GM19328 (cell line): Measurements from ENCODE around the gene CXCL17.
"Not testable (repeated sequence)": the region's sequence is repeated elsewhere in the genome, so short reads cannot be mapped to it uniquely, and the experiment has no call there.

Experiments
- ATAC-seq: cut with Tn5 transposase; IDR thresholded peaks from one replicate; pipeline ENCODE4 v1.9.1; 2021; ENCODE audit warnings: mild to moderate bottlenecking, moderate library complexity; ENCODE audit not compliant: unreplicated experiment

The CXCL17 gene

DNA sequence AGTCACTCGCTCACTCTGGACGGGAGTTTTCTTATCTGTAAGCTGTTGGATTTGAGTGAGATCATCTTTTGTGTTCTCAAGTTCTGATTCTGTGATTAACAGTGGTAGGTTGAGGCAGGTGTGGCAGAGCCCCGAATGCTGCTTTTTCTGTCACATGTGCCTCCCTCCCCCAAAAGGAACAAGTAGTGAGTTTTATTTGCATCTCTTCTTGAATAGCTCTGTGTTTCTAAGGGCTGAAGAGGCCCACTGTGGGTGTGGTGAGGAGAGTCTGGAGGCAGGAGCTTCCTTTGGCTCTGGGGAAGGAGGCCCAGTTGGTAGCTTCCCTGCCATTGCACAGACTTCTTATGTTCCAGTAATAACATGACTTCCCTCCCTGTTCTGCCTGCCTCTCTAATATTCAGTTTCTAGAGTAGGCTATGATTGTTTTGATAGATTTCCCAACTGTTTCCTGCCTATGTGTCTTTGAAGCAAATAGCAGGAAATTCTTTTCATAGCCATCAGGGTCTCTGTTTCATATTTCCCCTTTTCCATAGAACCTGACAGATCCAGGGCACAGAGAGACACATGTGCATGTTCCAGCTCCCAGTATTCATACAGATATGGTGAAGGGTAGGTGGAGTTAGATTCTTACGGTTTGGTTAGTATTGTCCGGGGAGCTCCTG lies 23.9 kb upstream of the CXCL17 start:
- no peak for ATAC-seq

DNA sequence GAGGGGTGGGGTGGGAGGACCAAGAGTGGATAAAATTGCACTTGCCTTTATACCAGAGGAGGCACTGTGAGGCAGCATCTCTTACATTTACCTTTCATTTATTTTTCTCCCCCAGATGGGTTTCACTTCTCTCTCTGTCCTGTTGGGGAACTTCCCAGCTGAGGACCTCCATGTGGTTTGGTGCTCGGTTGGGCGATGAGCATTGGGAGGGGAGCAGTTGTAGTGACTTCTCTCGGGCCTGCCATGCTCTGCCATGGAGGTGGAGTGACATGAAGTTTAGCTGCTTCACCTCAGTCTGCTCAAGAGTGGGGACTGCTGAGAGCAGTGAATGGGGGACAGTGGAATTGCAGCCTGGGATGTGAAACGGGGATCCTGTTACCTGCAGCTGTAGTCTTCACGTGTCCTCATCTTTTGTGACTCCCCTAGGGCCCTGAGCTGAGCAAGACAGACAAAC lies 23.1 kb upstream of the CXCL17 start:
- ATAC-seq: peak; percentile 60

DNA sequence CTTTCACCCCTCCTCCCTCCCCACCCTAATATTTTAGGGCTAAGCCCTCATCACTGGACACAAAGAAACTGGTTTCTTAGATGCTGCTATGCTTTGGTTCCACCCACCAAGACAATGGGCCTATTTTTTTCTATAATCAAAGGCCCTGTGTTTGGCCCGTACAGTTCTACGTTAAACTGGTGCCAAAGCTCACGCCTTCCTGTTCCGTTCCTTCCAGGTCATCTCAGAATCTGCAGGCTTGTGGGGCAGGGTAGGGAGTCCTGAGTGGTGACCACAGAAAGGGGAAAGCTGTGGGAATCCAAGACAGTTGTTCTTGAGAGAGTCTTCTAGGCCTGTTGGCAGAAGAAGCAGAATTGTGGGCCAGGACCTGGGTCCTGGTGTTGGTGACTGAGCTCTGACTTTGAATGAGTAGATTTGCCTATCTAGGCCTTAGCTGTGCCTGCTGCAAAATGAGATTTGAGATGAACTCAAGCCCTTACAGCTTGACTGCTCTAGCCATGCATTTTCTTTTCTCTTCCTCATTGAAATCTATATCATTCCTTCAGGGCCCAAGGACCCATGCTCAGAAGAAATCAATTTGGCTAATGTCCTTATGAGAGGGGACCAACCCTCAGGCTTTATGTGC lies 19.1 kb upstream of the CXCL17 start:
- no peak for ATAC-seq

DNA sequence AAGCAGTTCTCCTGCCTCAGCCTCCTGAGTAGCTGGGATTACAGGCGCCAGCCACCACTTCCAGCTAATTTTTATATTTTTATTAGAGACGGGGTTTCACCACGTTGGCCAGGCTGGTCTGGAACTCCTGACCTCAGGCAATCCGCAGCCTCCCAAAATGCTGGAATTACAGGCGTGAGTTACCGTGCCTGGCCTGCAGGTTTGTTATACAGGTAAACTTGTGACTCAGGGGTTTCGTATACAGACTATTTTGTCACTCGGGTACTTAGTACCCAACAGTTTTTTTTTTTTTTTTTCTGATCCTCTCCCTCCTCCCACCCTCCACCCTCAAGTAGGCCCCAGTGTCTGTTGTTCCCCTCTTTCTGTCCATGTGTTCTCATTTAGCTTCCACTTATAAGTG lies 18.5 kb upstream of the CXCL17 start:
- ATAC-seq: not testable (repeated sequence)

DNA sequence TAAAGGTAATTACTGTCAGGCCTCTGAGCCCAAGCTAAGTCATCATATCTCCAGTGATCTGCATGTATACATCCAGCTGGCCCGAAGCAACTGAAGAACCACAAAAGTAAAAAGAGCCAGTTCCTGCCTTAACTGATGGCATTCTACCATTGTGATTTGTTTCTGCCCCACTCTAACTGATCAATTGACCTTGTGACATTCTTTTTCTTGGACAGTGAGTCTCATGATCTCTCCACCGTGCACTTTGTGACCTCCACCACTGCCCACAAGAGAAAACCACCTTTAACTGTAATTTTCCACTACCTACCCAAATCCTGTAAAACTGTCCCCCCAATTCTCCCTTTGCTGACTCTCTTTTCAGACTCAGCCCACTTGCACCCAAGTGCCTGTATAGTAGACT lies 17.2 kb upstream of the CXCL17 start:
- no peak for ATAC-seq

DNA sequence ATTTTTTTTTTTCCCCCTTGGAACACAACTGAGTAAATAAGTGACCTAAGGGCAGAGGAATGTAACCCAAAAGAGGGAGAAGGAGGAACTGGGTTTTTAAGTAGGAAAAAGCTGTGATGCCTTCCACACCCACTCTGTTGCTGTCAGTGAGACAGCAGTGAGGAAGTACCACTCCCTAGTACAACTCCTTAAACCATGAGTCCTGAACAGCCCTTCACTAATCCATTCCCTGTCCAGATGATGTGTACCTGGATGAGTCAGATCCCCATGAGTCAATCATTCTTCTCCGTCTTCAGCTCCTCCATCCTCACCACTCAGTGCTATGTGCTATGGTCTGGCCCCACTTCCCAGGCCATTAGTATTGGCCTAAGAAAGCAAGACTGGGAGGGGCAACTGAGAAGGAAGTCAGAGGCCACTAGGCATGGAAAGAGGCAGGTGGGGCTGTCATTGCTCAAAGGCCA lies 12.9 kb upstream of the CXCL17 start:
- ATAC-seq: no peak

DNA sequence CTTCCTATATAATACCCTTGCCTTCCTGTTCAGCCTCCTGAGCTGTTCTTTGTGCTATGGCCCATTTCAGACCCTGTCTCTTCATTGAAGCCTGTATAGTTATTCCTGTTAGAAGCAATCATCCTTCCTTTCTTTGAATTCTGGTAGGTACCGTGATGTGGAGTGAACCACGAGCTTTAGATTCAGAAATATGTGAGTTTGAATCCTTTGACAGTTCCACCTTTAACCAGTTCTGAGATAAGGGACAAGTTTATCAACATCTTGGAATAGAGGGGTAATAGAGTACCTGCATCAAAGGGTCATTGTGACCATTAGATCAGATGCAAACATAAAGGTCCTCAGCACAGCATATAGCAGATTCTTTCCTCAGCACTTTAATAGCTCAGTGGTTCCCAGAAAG lies 12.3 kb upstream of the CXCL17 start:
- no peak for ATAC-seq

DNA sequence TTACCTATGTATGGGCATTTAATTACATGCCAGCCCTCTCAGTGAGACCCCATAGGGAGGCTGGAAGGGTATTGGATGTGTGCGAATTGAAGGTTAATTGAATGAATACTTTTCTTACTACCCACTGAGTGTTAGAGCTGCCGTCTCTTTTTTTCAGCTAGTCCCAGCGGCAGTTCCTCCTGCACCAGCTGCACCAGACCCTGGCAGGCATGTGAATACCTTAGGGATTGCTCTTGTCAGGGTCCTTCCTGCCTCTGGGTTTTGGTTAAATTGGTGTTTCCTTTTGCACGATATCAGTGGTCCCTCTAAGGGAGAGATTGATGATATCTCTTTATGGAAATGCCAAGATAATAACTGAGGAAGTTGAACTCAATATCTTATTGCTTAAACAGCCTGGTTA lies 9.8 kb upstream of the CXCL17 start:
- no peak for ATAC-seq

DNA sequence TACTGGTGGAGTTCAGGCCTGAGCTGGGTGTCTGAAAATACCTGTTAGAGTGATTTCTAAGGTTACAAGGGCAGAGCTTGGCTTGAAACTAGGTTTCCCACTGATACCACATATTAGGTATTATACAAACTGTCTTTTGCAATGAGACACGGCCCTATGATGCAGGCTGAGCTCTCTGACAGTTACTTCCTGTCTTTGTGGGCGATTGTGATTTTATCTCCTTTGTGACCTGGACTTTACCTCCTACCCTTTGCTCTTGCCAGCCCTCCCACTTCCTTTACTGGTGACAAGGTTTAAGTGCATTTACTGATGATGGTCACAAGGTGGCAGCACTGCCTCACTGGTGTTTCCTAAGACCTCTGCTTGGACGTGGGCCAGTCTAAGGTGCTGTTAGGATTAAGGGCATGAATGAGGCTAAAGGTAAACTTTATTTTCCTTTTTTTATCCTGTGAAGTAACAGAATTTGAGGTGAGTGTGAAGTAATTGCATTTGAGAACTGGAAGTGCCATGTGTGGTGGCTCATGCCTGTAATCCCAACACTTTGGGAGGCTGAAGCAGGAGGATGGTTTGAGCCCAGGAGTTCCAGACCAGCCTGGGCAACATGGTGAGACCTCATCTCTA lies 7.7 kb upstream of the CXCL17 start:
- no peak for ATAC-seq

DNA sequence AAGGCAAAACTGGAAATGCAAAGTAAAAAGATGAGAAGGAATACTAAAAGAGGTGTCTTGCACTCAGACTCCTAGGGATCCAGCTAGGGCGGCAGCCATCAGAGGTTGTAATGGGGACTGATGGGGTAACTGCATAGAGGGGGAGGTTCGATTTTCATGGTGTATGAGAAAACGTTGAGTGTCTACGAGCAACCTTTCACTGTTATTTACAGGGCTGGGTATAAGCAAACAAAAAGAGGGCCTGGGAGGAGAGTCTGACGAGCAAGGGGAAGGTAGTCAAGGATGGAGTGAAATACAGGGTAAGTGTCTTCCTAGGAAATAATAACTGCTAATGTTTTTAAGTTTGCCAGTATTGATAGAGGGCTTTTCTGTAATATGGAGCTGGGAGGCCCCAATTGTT lies 5.6 kb upstream of the CXCL17 start:
- ATAC-seq: not testable (repeated sequence)

DNA sequence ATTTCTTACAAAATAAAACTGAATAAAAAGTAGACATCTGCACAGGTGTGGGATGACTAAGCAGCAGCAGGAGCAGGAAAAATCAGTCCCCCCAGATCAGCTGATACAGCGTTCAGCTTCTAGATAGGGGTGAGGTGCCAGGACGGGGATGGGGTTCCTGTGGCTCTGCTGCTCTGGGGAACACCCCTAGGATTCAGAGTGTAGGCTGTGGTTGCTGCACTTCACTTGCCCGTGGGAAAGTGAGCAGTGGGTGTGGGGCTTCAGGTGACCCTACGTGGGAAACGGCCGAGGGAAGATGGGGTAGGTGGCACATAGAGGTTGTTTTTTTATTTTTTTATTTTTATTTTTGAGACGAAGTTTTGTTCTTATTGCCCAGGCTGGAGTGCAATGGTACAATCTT lies 3.2 kb upstream of the CXCL17 start:
- ATAC-seq: no peak

DNA sequence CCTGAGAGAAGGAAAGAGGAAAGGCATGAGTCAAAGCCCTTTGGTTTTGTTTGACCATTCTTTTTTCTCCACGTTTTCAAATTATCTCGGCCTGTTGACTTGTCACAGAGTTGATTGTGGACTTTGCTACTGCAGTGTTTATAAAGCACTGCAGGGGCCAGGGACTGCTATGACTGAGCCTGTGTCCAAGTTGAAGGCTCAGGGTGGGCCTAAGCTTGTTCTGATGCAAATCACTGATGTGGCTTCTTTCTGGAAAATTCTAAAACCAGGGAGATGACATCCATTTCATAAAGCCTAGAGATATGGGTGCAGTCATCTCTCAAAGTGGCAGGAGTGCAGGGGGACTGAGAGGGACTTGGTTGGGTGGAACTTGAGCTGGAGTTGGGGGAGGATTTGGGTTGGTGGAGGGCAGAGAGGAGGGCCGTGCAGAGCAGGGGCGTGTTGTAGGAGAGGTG lies 1.2 kb upstream of the CXCL17 start:
- ATAC-seq: no peak

DNA sequence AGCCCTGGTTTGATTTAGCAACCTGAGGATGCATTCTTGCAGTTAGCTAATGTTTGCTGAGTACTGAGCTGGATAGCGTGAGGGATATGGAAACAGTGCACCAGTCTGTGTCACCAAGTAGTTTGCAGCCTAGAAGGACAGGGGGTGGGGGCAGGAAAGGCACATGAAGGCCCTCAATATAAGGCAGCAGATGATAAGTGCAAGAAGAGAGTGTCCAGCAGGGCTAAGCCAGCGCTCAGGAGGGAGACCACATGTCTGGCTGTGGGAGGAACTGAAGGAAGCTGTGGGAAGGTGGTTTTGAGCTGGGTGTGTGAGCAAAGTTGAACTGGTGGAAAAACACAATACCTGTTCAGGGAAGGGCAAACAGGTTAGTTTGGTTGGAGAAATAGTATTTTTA lies 1.7 kb downstream of the CXCL17 start:
- ATAC-seq: no peak

DNA sequence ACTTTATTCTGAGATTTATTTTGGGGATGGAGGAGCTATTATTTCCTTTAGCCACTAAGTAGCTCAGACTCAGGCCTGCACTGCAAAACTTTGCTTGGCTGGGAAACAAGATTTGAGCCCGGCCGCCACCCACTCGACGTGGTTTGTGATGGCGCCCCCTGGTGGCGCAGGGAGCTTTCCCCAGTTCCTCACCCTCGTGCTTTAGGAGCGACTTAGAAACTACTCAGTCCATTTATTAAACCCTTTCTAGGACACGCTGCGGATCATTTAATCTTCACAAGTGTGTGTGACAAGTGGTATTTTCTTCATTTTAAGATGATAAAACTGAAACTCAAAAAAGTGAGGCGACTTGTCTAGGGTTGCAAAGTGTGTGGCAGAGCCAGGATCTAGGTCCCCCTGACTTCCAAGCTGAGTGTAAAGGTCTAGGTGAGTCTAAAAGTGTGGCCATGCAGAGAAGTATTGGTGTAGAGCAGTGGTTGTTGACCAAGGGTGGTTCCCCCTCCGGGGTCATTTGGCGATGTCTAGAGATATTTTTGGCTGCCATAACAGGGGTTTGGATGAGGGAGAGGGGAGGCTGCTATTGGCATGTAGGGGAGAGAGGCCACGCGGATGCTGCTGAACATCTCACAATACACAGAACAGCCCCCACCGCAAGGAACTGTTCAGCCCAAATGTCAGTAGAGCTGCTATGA lies 2.2 kb downstream of the CXCL17 start:
- ATAC-seq: no peak

DNA sequence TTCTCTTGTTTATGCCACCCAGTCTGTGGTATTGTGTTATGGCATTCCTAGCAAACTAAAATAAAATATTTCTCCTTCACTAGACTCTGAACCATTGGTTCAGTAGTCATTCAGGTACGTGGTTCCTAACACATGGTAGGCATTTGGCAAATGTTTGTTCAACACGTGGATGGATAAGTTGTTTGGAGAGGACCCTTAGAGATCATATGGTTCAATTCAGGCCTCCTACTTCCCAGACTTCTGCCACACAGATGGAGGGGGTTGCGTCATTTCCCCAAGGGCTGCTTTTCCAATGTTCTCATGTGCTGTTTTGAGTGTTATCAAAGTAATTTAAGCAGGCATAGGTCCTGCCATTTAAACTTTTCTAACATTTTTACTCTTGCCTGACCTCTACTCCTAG lies 6.7 kb downstream of the CXCL17 start:
- ATAC-seq: no peak

DNA sequence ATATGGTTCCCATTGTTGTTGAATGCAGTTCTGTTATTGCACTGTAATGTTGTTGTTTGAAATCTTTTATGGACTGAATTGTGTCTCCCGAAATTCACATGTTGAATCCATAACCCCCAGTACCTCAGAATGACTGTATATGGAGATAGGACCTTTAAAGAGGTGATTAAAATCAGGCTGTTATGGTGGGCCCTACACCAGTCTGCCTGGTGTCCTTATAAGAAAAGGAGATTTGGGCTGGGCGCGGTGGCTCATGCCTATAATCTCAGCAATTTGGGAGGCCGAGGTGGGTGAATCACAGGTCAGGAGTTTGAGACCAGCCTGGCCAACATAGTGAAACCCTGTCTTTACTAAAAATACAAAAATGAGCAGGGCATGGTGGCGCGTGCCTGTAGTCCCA lies 7.4 kb downstream of the CXCL17 start:
- ATAC-seq: no peak

DNA sequence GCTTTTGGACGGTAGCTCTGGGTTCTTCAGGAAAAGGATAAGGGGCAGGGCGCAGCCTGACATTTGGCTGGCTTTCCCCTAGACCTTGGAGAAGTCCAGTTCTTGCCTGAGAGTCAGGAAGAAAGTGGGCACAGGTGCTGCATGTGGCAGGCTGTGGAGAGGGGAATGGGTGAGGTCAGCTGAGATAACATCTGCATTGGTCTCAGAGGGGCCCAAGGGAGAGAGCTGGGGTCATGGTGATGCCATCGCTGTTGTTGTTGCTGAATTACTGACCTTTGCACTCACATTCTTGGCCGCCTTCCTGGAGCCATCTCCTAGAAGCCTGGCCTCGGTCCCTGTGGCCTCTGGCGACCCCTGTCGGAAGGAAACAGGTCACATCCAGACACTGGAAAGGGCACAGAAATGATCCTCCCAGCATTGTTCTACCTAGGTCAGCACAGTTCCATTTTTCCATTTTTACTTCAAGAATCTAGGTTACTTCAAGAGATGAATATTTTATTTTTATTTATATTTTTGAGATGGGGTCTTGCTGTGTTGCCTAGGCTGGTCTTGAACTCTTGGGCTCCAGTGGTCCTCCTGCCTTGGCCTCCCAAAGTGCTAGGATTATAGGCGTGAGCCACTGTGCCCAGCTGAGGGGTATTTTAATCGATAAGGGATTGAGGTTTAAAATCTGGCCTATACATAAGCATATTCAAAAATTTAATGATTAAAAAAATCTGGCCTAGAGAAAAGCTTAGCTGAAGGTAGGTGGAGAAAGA lies 9.1 kb downstream of the CXCL17 start:
- ATAC-seq: no peak

DNA sequence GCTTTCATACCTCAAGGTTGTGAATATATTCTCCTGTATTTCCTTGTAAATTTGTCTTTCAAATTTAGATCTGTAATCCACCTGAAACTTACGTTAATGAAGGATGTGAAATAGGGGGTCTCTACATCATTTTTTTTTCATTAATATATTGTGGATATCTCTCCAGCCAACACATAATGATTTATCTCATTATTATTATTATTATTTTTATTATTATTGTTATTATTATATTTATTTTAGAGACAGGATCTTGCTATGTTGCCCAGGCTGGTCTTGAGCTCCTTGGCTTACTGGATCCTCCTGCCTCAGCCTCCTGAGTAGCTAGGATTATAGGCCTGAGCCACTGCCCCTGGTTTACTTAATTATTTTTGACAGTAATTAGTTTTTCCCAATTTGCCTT lies 11.3 kb downstream of the CXCL17 start:
- ATAC-seq: no peak

DNA sequence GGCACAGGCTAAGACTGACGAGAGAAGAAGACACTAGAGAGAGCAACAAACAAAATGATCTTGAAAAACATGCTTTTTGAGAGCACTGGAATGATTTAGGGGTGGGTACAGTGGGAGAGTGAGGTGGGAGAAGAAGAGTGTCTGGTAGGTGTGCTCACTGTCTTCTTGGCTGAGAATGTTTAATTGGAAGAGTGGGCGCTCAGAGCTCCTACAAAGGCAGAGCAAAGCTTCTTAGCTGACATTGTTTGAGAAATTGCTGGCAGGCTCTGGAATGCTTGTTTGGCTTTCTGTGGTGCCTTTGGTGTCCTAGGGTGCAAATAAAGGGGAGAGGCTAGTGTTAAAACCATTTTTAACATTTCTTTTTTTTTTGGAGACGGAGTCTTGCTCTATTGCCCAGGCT lies 14.1 kb downstream of the CXCL17 start:
- ATAC-seq: no peak

DNA sequence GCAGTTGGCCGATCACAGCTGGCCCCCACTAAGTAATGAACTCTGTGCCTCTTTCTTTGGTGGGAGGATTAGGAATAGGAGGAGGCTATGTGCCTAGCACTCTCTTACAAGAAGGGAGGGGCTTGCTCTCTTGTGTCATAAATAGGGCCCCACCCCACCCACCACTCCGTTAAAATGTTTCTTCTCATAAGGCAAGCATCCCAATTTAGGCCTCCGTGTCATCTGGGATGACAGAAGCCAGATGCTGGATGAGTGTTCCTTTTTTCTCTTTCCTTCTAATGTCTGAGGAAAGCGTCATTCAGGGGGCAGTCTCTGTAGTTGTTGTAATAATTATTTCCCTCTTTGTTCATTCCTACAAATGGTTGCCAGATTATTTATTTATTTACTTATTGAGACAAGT lies 15.4 kb downstream of the CXCL17 start, which contains the start of gene LIPE:
LIPE (minus strand) TSS at position 76 of the 400 bp plus-strand sequence. CDS start 239 bp downstream, outside the sequence.
- ATAC-seq: no peak

DNA sequence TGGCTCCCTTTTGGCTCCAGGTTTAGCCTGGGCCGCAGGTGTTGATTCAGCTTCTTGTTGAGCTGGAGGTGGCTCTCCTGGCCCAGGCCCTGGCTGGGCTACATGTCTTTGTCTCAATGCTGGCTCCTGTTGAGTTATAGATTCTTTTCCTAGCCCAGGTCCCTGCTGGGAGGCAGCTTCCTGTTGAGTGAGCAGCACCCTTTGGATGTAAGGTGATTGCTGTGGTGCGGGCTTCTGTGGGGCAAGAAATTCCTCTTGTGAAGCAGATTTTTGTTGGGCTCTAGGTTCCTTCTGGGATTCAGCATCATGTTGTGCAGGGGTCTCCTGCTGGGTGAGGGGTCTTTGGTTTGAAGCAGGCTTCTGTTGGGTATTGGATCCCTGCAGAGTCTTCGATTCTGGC lies 16.1 kb downstream of the CXCL17 start:
- no peak for ATAC-seq
